ENCODE results near the gene ZNF746.

The ZNF746 gene

DNA sequence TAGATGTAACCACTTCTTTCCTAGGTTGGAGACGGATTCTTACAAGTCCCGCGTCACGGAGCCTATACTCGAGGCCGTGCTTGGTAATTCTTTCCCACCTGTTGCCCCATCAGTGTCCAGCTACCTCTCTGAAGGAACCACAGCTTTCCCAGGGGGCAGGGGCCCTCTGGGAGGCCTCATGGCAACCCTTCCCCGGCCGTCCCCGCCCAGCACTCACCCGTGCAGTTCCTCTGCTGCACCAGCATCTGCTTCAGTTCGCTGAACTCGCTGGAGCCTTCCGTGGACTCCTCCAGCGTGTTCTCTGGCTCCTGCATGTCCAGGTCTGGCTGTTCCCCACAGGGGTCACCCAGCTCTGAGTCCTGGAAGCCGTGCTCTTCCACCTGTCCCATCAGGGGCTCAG is 61.3 kb downstream of the ZNF746 start:
- H3K4me3 ChIP-seq (ENCODE audit: low read length) = no peak overlapping the region
- DNase-seq (ENCODE audit: low read depth, low spot score) = no peak

GRCh38 chr7:149433124-149433523 is 64.5 kb downstream of the ZNF746 start:
- DNase-seq (ENCODE audit: low read depth, low spot score) = no peak
- no peak overlapping the region for H3K4me3 ChIP-seq (ENCODE audit: low read length)

- no peak for DNase-seq (ENCODE audit: low read depth, low spot score)
- no peak overlapping the region for H3K4me3 ChIP-seq (ENCODE audit: low read length)
Measured at GRCh38 chr7:149432121-149432691, 65.4 kb downstream of the ZNF746 start.

GRCh38 chr7:149431486-149432120 is 66.0 kb downstream of the ZNF746 start:
- no peak for DNase-seq (ENCODE audit: low read depth, low spot score)

DNA sequence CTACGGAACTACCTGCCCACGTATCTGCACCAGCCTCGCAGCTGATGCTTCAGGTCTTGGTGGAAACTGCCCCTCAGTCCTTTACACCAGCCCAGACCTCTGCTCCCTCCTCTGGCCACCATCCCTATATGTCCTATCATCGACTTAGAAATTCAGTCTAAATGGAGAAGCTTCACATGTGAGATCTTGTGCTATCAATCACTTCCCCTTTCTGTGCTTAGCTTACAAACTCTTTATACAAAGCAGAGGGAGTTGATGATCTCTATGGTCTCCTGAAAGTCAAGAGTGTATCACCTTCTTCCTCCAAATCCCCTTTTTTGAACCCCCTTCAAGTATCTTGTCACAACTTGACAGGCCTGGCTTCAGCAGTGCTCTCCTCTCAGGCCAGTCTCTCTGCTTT is 67.4 kb downstream of the ZNF746 start:
- no peak overlapping the region for H3K4me3 ChIP-seq (ENCODE audit: low read length)
- no peak for DNase-seq (ENCODE audit: low read depth, low spot score)

More at GRCh38 chr7:149431486-149432120, 66.0 kb downstream of the ZNF746 start:
- H3K4me3 ChIP-seq (ENCODE audit: low read length) = no peak overlapping the region

DNA sequence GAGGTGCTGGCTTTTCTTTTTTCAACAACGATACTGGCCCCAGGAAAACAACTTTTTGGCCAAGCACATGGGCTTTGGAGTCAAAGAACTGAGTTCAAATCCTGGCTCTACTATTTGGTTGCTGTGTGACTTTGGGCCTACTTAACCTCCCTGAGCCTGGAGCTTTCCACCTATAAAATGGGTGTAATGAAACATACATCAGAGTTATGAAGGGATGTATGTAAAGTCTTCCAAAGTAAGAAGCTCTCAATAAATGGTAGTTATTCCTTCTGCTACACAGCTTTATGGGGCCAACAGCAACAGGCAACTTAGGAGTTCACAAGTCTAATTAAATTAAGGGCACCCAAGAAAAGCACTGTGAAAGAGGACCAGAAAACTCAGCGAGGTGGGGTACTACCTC is 69.7 kb downstream of the ZNF746 start:
- DNase-seq (ENCODE audit: low read depth, low spot score) = no peak
- H3K4me3 ChIP-seq (ENCODE audit: low read length) = no peak overlapping the region

DNA sequence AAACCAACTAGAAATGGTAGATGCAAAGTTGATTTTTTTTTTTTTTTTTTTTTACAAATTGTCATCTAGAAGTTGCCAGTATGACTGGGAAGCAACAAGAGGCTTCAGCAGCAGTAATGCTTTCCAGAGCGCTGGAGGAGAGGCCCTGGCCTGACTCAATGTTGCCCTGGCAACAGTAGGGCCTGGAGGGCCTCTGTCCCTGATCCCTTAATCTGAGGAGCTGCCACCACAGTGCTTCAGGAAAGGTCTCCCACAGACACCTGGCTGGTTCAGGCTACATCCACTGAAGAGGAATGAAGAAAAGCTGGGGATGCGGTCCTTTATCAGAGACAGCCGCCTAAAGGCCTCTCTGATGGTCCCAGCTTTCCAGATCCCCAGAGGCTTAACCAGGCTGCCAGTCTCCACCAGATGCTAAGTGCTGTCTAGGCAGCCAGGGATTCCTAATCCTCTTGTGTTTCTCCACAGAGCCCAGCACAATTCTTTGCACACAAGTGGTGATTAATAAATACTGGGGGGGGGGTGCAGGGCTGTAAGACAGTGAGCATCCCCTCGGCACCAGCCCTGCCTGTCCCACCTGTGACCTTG is 70.4 kb downstream of the ZNF746 start:
- no peak overlapping the region for H3K4me3 ChIP-seq (ENCODE audit: low read length)
- no peak for DNase-seq (ENCODE audit: low read depth, low spot score)

- H3K4me3 ChIP-seq (ENCODE audit: low read length) = no peak overlapping the region
- DNase-seq (ENCODE audit: low read depth, low spot score) = no peak
Measured at GRCh38 chr7:149423449-149424110, 74.0 kb downstream of the ZNF746 start.

- H3K4me3 ChIP-seq (ENCODE audit: low read length) = no peak overlapping the region
- DNase-seq (ENCODE audit: low read depth, low spot score) = no peak
Measured at GRCh38 chr7:149422914-149423301, 74.7 kb downstream of the ZNF746 start.

Measured in Jurkat, Clone E6-1 (cell line).